Activated CD4-positive, alpha-beta T cell treated with anti-CD3 and anti-CD28 coated beads, Interleukin-2, Interleukin-4, amounts not matched to agents 100 ng/mL and 50 ng/mL, durations not matched to agents 16 hours and 8 hours (primary cell): ENCODE measurements around the gene HTD2.

Experiments
- DNase-seq: peaks from one replicate; pipeline ENCODE4 v3.0.0-alpha.2; 2020; ENCODE audit warnings: low spot score

The HTD2 gene

GRCh38 chr3:58292866-58293265, 13.5 kb upstream of the HTD2 start:
- DNase-seq: no peak

GRCh38 chr3:58293516-58293915, 12.8 kb upstream of the HTD2 start:
- no peak for DNase-seq

- no peak for DNase-seq
These were observed 10.1 kb upstream of the HTD2 start for GRCh38 chr3:58296269-58296668.

DNA sequence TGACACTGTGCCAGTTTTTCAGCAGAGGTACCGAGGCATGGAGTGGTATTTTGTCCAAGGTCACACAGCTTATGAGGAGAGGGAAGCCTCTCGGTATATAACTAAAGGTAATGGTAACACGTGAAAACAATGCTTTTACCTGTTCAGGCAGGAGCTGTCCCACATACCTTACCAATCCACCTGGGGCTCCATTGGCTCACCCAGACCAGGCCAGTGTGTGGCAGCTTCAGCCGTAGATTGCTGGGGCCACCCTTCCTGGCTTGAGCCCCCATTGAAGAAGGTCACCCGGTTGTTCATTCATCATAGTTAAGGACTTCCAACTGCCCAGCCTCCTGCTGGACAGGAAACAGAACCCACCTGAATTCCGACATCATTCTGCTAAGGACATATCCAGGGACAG, 9.5 kb upstream of the HTD2 start:
- no peak for DNase-seq

- no peak for DNase-seq
These were observed 8.1 kb upstream of the HTD2 start for GRCh38 chr3:58298190-58298589.

DNA sequence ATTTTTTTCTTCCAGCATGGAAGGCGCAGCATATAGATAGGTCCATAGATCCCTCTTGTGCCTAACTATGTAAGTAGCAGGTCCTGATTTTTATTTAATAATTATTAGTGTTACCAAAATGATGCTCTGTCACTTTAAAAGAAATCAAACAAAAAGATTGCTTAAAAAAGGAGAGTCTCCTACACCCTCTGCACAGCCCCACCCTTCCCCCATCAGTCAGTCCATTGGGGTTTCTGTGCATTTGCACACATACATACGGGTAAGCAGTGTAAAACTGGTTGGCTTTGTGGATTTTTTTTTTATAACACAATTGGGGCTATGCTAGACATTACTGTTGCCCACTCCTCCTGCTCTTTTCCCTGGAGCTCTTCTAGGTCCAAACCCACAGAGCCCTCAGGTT, 7.2 kb upstream of the HTD2 start:
- DNase-seq: no peak

DNA sequence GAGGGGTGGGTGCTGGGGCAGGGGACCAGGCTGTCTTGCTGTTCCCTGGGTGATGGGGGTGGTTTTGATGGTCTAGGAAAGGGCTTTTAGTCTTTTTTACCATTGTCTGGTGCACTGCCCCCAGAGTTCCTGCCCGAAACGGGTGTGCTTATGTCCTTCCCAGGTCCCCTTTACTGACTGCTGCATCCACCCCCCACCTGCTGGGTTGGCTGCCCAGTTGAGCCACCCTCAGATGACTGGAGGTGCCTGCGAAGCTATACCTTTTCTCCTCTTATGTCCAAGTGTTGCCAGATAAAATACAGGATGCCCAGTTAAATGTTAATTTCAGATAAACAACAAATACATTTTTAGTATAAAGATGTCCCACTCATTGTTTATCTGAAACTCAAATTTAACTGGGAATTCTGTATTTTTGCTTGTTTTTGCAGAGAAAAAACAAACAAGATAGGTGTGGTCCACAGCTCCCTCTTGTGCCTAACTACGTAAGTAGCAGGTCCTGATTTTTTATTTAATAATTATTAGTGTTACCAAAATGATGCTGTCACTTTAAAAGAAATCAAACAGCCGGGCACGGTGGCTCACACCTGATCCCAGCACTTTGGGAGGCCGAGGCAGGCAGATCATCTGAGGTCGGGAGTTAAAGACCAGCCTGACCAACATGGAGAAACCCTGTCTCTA, 6.3 kb upstream of the HTD2 start:
- no peak for DNase-seq

GRCh38 chr3:58307639-58308215, 1.4 kb downstream of the HTD2 start:
- DNase-seq: peak; percentile 49

- DNase-seq: no peak
These were observed 2.4 kb downstream of the HTD2 start for GRCh38 chr3:58308728-58309127.

DNA sequence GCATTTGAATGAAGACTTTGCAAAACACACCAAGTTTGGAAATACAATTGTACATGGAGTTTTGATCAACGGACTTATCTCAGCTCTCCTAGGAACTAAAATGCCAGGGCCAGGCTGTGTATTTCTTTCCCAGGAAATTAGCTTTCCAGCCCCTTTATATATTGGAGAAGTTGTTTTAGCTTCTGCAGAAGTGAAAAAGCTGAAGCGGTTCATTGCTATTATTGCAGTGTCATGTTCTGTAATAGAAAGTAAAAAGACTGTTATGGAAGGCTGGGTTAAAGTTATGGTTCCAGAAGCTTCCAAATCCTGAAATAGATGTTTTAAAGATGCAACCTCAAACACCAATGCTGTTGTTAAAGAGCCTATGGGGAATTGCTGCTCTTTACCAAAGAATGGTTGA, 11.5 kb downstream of the HTD2 start:
- no peak for DNase-seq

- no peak for DNase-seq
These were observed 15.5 kb downstream of the HTD2 start for GRCh38 chr3:58321791-58322190.

DNA sequence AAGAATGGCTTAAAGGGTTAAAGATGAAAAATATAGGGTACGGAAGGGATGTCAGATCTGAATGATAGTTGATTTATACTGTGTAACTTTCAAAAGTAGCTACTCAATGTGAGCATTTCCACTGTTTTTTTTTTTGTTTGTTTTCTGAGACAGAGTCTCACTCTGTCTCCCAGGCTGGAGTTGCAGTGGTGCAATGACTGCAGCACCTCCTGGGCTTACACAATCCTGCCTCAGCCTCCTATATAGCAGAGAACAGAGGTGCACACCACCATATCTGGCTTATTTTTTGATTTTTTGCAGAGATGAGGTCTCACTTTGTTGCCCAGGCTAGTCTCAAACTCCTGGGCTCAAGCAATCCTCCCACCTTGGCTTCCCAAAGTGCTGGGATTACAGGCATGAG, 16.5 kb downstream of the HTD2 start:
- no peak for DNase-seq

DNA sequence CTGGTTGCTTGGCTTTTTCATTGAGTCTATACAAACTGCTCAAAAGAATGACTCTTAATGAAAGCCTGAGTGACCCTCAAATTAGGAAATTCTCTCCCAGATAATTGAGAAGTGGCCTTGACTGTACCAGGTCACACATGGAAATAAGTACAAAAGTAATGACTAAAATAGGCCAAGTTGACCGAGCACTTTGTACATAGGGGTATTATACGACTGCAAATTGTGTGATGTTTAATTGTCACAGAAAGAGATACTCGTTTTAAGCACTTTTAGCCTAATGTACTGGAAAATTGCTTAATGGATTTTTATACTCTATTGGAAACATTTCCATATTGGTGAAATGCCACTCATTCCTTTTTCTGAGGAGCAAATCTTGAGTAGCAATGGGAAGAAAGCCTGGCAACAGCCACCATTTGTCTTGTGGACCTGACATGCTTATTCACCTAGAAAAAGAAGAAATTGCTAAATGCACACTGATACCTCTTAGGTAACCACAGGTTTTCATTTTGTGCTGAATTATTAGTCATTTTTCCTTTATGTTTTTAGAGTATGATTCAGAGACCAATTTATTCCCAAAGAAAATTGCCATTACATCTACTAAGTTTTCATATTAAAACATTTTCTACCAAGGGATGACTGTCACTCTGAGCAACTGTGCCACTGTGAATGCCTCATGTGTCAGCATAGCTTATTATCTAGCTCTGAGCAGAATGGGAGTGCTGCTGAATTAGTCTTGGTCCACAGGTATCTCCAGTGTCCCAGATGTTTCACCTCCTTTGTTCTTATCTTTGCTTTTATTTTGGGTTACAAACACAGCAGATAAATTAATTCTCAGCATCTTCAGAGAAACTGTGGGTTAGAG, 17.4 kb downstream of the HTD2 start:
- DNase-seq: no peak

- no peak for DNase-seq
These were observed 18.4 kb downstream of the HTD2 start for GRCh38 chr3:58324391-58325390.

DNA sequence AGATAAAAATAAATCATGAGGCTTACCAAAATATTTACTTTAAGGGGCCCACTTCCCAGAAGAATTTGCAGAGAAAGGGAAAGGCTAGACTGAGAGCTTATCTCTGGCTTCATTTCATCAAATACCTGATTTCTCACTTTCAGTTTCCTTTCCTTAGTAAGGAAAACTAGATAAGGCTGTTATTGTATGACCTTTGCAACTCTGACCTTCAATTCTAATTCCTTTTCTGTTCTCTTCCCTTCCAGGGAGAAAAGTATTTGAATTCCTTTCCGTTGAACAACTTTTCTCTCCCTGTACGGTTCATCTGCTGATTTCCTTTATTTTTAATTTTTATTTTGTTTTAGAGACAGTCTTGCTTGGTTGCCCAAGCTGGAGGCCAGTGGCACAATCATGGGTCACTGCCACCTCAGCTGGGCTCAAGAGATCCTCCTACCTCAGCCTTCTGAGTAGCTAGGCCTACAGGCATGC, 19.2 kb downstream of the HTD2 start:
- DNase-seq: no peak

DNA sequence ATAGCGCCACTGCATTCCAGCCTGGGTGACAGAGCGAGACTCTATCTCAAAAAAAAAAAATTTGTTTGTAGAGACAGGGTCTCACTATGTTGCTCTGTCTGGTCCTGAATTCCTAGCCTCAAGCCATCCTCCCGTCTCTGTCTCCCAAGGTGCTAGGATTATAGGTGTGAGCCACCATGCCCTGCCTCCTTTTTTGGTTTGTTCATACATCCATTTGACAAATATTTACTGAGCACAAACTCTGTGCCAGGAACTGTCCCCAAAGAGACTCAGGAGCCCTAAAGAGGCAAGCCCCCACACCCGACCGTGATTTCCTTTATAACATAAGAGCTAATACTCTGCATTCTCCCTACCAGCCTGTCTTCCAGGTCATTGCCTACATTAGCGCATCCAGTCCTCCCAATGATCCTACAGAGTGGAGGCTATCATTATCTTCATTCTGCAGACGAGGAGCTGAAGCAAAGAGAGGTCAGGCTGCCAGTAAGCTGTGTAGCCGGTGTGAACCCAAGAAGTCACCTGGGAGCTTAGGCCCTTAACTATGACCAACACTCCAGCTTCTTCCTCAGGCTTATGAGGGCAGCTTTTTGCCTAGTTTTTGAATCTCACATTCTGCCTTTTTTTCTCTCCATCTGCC, 20.1 kb downstream of the HTD2 start:
- DNase-seq: no peak

DNA sequence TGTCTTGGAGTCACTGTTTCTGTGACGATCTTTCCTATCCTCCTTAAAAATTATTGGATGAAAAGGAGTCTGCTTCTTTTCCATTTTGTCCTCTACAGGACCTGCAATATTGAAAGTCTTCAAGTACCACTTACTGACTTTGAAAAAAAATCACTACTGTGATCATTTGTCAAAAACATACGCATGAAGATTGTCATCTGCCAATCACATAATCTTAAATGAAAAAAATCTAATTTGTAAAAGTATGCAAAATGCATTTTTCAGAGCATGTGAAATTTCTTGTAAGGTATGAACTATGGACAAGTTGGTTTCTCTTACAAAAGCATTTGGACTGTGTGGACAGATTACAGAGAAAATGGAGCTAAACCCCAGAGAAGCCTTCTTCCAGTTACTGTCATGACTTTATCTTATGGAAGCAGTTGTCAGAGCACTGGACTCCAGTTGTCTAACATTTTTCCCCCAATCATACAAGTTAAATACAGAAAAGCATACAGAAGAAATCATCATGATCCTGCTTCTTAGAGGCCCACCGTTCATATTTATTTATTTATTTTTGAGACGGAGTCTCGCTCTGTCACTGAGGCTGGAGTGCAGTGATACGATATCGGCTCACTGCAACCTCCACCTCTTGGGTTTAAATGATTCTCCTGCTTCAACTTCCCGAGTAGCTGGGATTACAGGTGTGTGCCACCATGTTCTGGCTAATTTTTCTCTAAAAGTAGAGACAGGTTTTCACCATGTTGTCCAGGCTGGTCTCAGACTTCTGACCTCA, 23.0 kb downstream of the HTD2 start:
- DNase-seq: no peak

- DNase-seq: no peak
These were observed 23.6 kb downstream of the HTD2 start for GRCh38 chr3:58329922-58330413.

GRCh38 chr3:58331593-58332152, 25.4 kb downstream of the HTD2 start:
- no peak for DNase-seq

- DNase-seq: peak; percentile 79
These were observed 26.4 kb downstream of the HTD2 start, which contains the start of gene PXK for GRCh38 chr3:58332575-58333188. TSS of gene PXK (plus strand) at chr3:58332892. CDS start at chr3:58332989, 97 bp downstream.
